HG02571 (cell line): ENCODE measurements around the gene ZNF354C.
"Not testable (repeated sequence)": the region's sequence is repeated elsewhere in the genome, so short reads cannot be mapped to it uniquely, and the experiment has no call there.

Experiments used
- ATAC-seq: cut with Tn5 transposase; IDR thresholded peaks from one replicate; pipeline ENCODE4 v1.9.1; 2021; ENCODE audit warnings: mild to moderate bottlenecking, moderate library complexity; ENCODE audit not compliant: unreplicated experiment

The ZNF354C gene

GRCh38 chr5:179060116-179061008, at the start of gene ZNF354C:
Gene ZNF354C, plus strand, starts transcription at chr5:179060373. Its CDS starts 1,696 bp downstream, at chr5:179062069.
- no peak for ATAC-seq

- peak; percentile 74 for ATAC-seq
Measured at GRCh38 chr5:179023528-179024189, 36.5 kb upstream of the ZNF354C start, which contains the start of gene ZNF879. Gene ZNF879, plus strand, starts transcription at chr5:179023804. Its CDS starts 1,201 bp downstream, at chr5:179025005.

GRCh38 chr5:179033004-179033580, 27.1 kb upstream of the ZNF354C start:
- no peak for ATAC-seq

GRCh38 chr5:179044765-179045164, 15.4 kb upstream of the ZNF354C start:
- no peak for ATAC-seq

- ATAC-seq, result no peak
Measured at GRCh38 chr5:179051784-179052183, 8.4 kb upstream of the ZNF354C start.

GRCh38 chr5:179054036-179054785, 6.0 kb upstream of the ZNF354C start:
- ATAC-seq, result no peak

GRCh38 chr5:179054876-179055275, 5.3 kb upstream of the ZNF354C start:
- ATAC-seq, result no peak

- no peak for ATAC-seq
Measured at GRCh38 chr5:179055436-179055835, 4.7 kb upstream of the ZNF354C start.

- no peak for ATAC-seq
Measured at GRCh38 chr5:179055841-179056240, 4.3 kb upstream of the ZNF354C start.

- ATAC-seq, result no peak
Measured at GRCh38 chr5:179061025-179061424, 852 bp downstream of the ZNF354C start.

GRCh38 chr5:179065703-179066102, 5.5 kb downstream of the ZNF354C start:
- no peak for ATAC-seq

- no peak for ATAC-seq
Measured at GRCh38 chr5:179079165-179079987, 19.2 kb downstream of the ZNF354C start.

GRCh38 chr5:179080724-179081123, 20.6 kb downstream of the ZNF354C start:
- no peak for ATAC-seq

GRCh38 chr5:179089502-179089901, 29.3 kb downstream of the ZNF354C start:
- no peak for ATAC-seq

- not testable (repeated sequence) for ATAC-seq
Measured at GRCh38 chr5:179101282-179101681, 41.1 kb downstream of the ZNF354C start.

- ATAC-seq, result no peak
Measured at GRCh38 chr5:179110528-179110927, 50.4 kb downstream of the ZNF354C start.

GRCh38 chr5:179111267-179112207, 51.4 kb downstream of the ZNF354C start:
- no peak for ATAC-seq

- ATAC-seq, result no peak
Measured at GRCh38 chr5:179112469-179113142, 52.4 kb downstream of the ZNF354C start.
